Measurements from ENCODE around the gene USP28. TPM values are rescaled to one million over a fixed set of nuclear protein-coding genes. Genes with fewer than 3 reads are reported as not detected.
"Not testable (repeated sequence)": the region's sequence is repeated elsewhere in the genome, so short reads cannot be mapped to it uniquely, and the experiment has no call there.

USP28 gene
- total RNA-seq, 2 donors from 2014 or later = 44.5 to 56.4 TPM

DNA sequence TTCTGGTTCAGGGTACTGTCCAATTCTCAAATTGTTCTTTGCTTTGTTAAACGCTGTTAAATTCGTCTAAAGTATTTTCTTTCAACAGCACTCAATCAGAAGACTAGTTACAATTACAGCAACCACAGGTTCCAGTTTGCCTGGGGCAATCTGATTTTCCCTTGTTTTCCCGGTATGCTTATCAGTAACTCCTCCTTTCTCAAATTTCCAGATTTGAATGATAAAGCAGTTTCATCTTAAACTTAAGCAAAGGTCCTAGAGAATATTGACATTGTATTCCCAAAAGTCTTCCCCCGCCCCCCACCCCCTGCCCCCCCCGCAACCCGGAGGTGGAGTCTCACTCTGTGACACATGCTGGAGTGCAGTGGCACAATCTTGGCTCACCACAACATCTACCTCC lies 10.5 kb upstream of the USP28 start:
- no peaks in the 10 kb centered on the region for H3K36me3 Mint-ChIP-seq
- DNase-seq (ENCODE audit: low spot score in 2 of 2) (no peak), ATAC-seq (no peak)
- H3K27ac Mint-ChIP-seq = no peak overlapping the region
- H3K9me3 Mint-ChIP-seq = no peaks in the 10 kb centered on the region

DNA sequence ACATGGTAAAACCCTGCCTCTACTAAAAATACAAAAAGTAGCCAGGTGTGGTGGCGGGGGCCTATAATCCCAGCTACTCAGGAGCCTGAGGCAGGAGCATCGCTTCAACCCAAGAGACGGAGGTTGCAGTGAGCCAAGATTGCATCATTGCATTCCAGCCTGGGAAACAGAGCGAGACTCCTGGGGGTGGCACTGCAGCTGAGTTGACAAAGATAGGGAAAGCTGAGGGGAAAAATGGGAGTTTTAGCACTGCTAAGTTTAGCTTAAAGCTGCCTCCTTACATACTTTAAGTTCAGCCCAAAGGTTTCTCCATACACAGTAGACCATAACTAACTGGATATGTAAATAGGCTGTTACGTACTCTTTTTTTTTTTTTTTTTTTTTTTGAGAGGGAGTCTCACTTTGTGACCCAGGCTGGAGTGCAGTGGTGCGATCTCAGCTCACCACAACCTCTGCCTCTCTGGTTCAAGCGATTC lies 9.0 kb upstream of the USP28 start:
- Mint-ChIP-seq H3K36me3 (no peaks in the 10 kb centered on the region), H3K27ac (peak overlapping the region in 1 of 2 donors; percentile 82), H3K9me3 (no peaks in the 10 kb centered on the region)
- DNase-seq (ENCODE audit: low spot score in 2 of 2) (no peak), ATAC-seq (no peak)

DNA sequence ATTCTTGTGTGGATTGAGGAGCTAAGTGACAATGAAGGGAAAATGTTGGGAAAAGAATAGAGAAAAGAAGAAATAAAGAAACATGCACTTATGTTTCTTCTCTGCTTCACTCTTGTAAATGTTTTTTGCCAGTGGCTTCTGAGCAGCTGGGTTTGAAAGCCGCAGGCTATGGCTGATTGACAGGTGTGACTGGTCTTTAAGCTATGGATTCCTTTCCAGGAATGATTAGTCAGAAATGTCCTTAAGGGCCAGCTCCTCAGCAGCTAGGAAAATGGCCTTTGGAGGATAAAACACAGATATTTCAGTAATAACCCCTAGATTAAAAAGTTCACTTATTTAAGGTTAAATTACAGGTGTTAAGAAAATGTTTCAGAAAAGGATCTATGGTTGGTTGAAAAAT lies 6.5 kb upstream of the USP28 start:
- no peak overlapping the region for H3K27ac Mint-ChIP-seq
- H3K36me3 Mint-ChIP-seq = peaks cover 0 to 10% of the 10 kb centered on the region in 2 donors
- no peaks in the 10 kb centered on the region for H3K9me3 Mint-ChIP-seq
- no peak for DNase-seq (ENCODE audit: low spot score in 2 of 2)
- ATAC-seq = no peak

DNA sequence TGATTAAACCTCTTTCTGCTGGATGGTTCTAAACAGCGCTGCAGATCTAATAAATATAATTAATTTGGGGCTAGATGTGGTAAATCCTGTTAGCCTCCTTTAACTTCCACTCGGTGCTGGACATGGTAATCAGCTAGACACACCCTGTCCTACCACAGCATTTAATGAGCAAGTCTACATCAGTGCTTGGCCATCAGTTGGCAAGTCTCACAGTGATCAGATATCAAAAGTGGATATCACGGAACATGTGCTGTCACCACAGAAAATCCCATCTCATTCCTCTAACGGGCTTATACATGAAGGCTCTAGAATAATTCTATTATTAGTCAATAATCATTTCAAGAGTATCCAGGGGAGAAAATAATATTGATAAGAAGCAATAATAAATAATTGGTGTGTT lies 5.6 kb upstream of the USP28 start:
- Mint-ChIP-seq H3K36me3 (peaks cover 0 to 12% of the 10 kb centered on the region in 2 donors), H3K27ac (no peak overlapping the region), H3K9me3 (no peaks in the 10 kb centered on the region)
- DNase-seq (ENCODE audit: low spot score in 2 of 2) = no peak
- ATAC-seq = no peak

DNA sequence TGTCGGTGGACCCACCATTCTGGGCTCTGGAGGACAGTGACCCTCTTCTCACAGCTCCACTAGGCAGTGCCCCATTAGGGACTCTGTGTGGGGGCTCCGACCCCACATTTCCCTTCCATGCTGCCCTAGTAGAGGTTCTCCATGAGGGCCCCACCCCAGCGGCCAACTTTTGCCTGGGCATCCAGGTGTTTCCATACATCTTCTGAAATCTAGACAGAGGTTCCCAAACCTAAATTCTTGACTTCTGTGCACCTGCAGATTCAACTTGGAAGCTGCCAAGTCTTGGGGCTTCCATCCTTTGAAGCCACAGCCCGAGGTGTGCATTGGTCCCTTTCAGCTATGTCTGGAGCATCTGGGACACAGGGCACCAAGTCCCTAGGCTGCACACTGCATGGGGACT lies 4.1 kb upstream of the USP28 start:
- DNase-seq (ENCODE audit: low spot score in 2 of 2); H3K27ac Mint-ChIP-seq; ATAC-seq; H3K9me3 Mint-ChIP-seq: not testable (repeated sequence)
- H3K36me3 Mint-ChIP-seq = peaks cover 4 to 15% of the 10 kb centered on the region in 2 donors

DNA sequence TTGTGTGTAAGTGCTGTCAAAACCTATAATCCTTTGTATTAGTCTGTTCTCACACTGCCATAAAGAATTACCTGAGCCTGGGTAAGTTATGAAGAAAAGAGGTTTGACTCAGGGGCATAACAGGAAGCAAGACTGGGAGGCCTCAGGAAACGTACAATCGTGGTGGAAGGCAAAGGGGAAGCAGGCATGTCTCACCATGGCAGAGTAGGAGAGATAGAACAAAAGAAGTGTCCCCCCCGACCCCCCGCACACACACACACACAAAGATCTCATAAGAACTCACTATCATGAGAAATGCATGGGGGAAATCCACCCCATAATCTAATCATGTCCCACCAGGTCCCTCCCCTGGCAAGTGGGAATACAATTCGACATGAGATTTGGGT lies 2.3 kb upstream of the USP28 start:
- peaks cover 6 to 21% of the 10 kb centered on the region in 2 donors for H3K36me3 Mint-ChIP-seq
- H3K9me3 Mint-ChIP-seq = no peaks in the 10 kb centered on the region
- H3K27ac Mint-ChIP-seq = peak overlapping the region; percentile 16 to 60
- ATAC-seq (no peak), DNase-seq (ENCODE audit: low spot score in 2 of 2) (no peak)

DNA sequence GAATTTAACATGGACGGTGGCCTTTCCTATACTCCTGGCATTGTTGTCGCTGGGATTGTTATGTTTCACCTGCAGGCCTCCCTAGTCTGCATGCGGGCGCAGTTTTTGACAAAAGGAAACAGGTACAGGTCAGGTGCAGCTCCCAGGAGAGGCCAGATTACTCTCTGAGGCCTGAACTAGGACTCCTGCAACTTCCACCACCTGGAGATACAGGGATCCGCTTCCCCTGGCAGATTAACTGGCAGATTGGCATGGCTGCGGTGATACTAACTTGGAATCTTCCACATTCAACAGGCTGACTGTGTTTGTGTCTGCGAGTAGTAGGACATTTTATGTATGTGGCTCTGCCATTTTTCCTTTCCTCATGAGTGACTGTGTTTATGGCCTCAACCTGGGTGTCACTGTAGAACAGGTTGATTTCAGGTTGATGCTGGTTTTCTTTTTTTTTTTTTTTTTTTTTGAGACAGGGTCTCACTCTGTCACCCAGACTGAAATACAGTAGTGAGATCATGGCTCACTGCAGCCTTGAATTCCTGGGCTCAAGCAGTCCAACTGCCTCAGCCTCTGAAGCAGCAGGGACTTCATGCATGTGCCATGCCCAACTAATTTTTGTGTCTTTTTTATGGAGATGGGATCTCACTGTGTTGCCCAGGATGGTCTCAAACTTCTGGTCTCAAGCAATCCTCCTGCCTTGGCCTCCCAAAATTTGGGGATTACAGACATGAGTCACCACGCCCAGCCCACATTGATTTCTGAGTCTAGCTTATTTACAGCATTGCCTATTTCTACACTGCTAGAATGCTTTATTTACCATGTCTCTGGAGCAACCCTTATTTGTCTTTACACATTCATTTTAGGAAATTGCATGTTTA lies 1.7 kb upstream of the USP28 start:
- ATAC-seq (no peak), DNase-seq (ENCODE audit: low spot score in 2 of 2) (no peak)
- Mint-ChIP-seq H3K27ac (peak overlapping the region in 1 of 2 donors; percentile 71), H3K9me3 (no peaks in the 10 kb centered on the region), H3K36me3 (peaks cover 6 to 21% of the 10 kb centered on the region in 2 donors)

DNA sequence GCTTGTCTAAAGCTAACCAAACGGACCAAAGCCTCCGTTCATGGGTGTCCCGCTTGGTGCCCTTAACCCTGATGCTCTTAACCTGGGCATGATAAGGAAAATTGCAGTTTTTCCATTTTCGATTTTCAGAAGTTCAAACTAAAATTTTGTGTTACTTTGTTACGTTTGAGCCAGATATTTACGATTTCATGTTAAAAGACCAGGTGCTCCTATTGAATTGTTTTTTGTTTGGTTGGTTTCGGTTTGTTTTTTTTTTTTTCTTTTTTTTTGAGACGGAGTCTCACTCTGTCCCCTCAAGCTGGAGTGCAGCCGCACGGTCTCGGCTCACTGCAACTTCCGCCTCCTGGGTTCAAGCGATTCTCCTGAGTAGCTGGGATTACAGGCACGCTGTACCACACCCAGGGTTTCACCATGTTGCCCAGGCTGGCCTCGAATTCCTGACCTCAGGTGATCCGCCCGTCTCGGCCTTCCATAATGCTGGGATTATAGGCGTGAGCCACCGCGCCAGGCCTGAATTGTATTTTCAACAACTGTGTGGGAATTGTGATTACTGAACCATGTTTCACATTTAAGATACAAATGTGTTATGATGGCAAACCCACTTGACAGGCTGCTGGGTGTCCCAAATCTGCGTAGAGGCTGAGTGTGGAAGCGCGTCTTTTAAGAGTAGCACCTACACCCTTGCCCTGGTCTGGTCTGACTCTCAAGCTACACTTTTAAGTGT lies 864 bp upstream of the USP28 start:
- no peak for DNase-seq (ENCODE audit: low spot score in 2 of 2)
- H3K27ac Mint-ChIP-seq = peak overlapping the region; percentile 71 to 99
- peaks cover 6 to 21% of the 10 kb centered on the region in 2 donors for H3K36me3 Mint-ChIP-seq
- ATAC-seq = no peak
- no peaks in the 10 kb centered on the region for H3K9me3 Mint-ChIP-seq

DNA sequence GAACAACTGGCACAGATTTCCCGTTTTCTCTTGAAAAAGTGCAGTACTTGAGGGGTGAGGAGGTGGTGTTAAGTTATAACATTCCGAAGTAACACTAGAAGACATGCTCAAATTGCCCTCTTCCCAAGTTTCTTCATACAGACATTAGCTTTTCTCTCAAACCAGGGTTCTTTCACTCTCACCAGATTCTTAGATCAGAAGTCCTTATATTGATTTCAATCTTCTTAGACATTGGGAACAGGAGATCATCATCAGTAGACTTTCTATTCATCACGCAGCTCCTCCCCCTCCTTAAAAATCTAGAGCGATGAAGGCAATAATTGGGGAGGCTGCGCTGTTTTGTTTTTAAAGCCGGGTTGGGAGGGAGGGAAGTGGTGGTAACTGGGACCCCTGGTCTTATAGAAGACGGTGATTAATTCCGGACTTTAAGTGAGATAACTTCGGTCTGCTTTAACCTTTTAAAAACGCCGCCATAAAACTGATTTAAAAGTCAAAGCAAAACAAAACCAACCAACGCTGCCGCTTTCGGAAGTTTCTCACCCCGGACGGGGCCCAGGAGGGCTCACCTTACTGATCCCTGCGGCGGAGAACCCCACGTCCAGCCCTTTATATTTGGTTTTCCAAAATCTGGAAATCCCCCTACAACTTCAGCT lies 665 bp downstream of the USP28 start:
- peaks cover 6 to 21% of the 10 kb centered on the region in 2 donors for H3K36me3 Mint-ChIP-seq
- peak; percentile 11 to 54 for ATAC-seq
- no peaks in the 10 kb centered on the region for H3K9me3 Mint-ChIP-seq
- peak in 1 of 2 donors; percentile 4 for DNase-seq (ENCODE audit: low spot score in 2 of 2)
- peak overlapping the region; percentile 15 to 83 for H3K27ac Mint-ChIP-seq

DNA sequence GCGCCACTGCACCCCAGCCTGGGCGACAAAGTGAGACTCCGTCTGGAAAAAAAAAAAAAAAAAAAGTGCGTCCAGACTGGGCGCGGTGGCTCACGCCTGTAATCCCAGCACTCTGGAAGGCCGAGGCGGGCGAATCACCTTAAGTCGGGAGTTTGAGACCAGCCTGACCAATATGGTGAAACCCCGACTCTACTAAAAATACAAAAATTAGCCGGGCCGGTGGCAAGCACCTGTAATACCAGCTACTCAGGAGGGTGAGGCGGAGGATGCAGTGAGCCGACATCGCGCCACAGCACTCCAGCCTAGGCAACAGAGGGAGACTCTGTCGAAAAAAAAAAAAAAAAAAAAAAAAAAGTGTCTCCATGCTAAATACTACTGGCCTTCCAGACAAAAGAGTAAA lies 1.3 kb downstream of the USP28 start:
- DNase-seq (ENCODE audit: low spot score in 2 of 2) (no peak), ATAC-seq (no peak)
- Mint-ChIP-seq H3K36me3 (peaks cover 6 to 21% of the 10 kb centered on the region in 2 donors), H3K27ac (peak overlapping the region in 1 of 2 donors; percentile 83), H3K9me3 (no peaks in the 10 kb centered on the region)

DNA sequence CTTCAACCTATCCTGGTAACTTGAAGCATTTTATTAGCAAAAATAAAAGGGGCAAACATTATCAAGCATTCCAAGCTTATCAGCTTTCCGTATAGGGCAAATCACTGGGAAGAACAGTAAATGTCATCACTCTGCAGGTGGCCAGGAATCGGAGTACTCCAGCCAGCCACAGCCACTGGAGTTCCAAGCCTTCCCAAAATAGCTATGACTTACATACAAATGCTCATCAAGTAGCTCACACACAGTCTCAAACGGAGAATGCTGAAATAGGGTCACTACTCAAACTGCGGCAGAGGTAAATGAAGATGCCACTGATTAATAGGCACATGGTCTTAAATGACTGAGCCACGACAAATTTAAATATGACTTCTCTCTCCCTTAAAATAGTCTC lies 2.1 kb downstream of the USP28 start:
- no peak for DNase-seq (ENCODE audit: low spot score in 2 of 2)
- Mint-ChIP-seq H3K36me3 (peaks cover 6 to 21% of the 10 kb centered on the region in 2 donors), H3K9me3 (no peaks in the 10 kb centered on the region), H3K27ac (peak overlapping the region in 1 of 2 donors; percentile 53)
- no peak for ATAC-seq

DNA sequence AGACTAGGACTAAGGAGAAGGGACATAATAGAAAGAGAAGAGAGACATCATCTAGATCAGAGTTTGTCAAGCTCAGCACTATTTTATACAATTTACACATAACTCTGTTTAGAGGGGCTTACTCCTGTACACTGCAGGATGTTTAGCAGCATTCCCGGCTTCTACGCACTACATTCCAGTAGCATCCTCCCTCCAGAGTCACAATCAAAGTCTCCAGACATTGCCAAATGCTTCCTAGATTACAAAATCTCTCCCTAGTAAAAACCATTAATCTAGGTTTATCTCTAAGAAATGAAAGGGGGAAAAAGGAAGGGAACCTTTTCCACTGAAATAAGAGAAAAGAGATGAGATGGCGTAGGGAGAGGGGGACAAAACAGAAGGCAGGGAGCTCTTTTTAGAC lies 4.0 kb downstream of the USP28 start:
- no peak for ATAC-seq
- Mint-ChIP-seq H3K27ac (no peak overlapping the region), H3K36me3 (peaks cover 6 to 11% of the 10 kb centered on the region in 2 donors)

DNA sequence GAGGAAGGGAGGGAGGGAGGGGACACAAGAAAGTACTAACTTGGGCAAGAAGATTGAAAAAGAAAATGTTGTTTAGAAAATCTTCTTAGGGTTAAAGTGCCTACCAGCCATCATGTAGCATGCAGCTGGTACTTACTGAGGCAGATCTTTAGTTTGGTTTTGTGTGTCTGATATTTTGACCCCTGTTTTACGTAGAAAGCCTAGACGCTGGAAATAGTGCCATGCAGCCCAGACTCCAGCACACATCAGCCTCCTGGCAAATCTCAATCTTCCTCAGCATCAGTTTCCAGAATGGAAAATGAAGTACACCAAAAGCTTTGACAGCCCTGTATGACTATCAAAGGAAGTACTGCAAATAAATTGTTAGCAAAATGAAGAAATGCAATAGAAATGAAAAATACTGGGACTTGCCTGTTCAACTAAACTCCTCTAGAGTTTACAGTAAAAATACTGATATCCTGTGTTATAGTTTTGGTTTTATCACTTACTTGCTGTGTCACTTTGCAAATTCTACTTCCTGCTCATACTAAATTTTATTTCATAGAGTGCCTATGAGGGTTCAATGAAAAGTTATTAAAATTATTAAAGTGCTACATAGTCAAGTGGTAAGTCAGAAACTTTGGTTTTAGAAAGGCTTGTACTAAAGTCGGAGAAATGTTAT lies 7.4 kb downstream of the USP28 start:
- no peaks in the 10 kb centered on the region for H3K9me3 Mint-ChIP-seq
- H3K36me3 Mint-ChIP-seq = peaks cover 0 to 2% of the 10 kb centered on the region in 2 donors
- DNase-seq (ENCODE audit: low spot score in 2 of 2) = no peak
- ATAC-seq = no peak
- peak overlapping the region in 1 of 2 donors; percentile 29 for H3K27ac Mint-ChIP-seq

More for the DNA sequence above, 4.0 kb downstream of the USP28 start:
- DNase-seq (ENCODE audit: low spot score in 2 of 2) = no peak
- no peaks in the 10 kb centered on the region for H3K9me3 Mint-ChIP-seq

DNA sequence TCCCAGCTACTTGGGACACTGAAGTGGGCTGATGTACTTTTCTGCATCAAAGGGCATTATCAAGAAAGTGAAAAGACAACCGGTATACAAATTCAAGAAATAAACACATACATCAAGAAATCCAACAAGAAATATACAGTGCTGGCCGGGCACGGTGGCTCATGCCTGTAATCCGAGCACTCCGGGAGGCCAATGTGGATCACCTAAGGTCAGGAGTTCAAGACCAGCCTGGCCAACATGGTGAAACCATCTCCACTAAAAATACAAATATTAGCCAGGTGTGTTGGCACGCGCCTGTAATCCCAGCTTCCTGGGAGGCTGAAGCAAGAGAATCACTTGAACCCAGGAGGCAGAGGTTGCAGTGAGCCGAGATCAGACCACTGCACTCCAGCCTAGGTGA lies 9.5 kb downstream of the USP28 start:
- Mint-ChIP-seq H3K36me3 (no peaks in the 10 kb centered on the region), H3K9me3 (no peaks in the 10 kb centered on the region)

DNA sequence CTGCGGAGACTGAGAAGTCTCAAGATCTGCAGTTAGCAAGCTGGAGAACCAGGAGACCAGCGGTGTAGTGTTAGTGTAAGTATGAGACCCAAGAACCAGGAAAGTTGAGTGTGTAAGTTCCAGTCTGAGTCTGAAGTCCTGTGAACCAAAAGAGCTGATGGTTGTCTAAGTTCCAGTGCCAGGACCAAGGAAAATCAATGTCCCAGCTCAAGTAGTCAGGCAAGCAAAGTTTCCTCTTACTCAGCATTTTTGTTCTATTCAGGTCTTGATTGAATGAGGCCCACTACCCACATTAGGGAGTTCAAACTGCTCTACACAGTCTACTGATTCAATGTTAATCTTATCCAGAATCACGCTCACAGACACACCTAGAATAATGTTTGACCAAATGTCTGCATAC lies 11.0 kb downstream of the USP28 start:
- no peak for DNase-seq (ENCODE audit: low spot score in 2 of 2)
- Mint-ChIP-seq H3K9me3 (no peaks in the 10 kb centered on the region), H3K36me3 (no peaks in the 10 kb centered on the region), H3K27ac (no peak overlapping the region)
- no peak for ATAC-seq

More for the DNA sequence above, 9.5 kb downstream of the USP28 start:
- H3K27ac Mint-ChIP-seq = no peak overlapping the region
- ATAC-seq (no peak), DNase-seq (ENCODE audit: low spot score in 2 of 2) (no peak)

DNA sequence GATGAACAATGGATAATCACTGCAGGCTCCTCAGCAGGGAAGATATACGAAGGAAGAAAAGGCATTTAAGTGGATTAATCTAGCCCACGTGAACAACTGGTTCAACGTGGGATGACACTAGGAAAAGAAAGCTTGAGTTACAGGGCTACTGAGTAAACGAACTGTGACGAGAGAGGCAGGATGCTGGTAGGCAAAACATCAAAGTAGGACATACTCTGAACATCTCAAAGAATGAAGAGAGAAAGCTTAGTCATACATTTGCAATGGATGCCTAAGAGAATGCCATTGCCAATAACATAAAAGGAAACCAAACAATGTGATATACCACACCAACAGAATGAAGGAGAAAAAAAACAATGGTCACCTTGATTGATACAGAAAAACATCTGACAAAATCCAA lies 12.9 kb downstream of the USP28 start:
- H3K9me3 Mint-ChIP-seq = no peaks in the 10 kb centered on the region
- peak overlapping the region in 1 of 2 donors; percentile 6 for H3K27ac Mint-ChIP-seq
- H3K36me3 Mint-ChIP-seq = no peaks in the 10 kb centered on the region
- DNase-seq (ENCODE audit: low spot score in 2 of 2) = no peak
- ATAC-seq = peak; percentile 56 to 85
